ENCODE results near the gene DTNB.
A peak's percentile ranks its signal among the peaks of the same experiment; 100 is the strongest.

Gene DTNB

GRCh38 chr2:25337276-25337675, 336.1 kb downstream of the DTNB start:
- DNase-seq: peak; percentile 34

GRCh38 chr2:25336383-25336841, 337.0 kb downstream of the DTNB start:
- DNase-seq: no peak

DNA sequence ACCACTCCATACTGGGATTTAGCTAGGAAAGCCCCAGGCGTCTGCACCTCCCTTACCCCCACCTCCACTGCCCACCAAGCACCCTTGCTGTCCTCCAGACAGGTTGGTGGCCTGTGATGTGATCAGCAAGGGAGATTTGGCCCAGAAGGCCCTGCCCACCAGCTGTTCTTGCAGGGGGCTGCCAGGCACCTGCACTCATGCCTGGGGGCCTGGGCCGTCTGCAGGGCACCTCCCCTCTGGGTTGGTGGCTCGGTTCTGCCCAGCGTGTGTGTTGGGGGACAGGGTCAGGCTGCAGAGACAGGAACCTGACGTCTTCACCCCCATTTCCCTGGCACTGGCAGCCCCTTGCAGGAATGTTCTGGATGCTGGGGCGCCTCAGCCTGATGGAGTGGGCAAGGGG, 337.4 kb downstream of the DTNB start:
- no peak for DNase-seq

- no peak for DNase-seq
Measured at GRCh38 chr2:25335204-25335603, 338.2 kb downstream of the DTNB start.

DNA sequence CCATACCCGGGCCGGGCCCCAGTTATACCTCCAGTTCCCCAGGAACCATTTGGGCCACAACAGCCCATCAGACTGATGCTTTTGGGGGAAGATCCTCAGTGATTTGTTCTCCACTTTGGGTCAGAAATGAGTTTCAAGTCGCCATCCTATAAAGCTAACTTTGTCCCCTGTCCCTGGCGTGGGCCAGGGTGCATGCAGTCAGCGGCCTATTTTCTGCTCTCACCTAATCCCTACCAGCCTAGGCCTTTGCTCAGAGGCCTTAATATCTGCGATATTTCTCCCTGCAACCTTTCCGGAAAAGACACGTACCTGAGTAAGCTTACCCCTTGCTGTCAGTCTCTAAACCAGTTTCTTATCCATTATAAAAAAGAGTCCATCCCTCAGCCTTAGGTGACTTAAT, 338.9 kb downstream of the DTNB start:
- no peak for DNase-seq

GRCh38 chr2:25333981-25334380, 339.4 kb downstream of the DTNB start:
- DNase-seq: no peak

DNA sequence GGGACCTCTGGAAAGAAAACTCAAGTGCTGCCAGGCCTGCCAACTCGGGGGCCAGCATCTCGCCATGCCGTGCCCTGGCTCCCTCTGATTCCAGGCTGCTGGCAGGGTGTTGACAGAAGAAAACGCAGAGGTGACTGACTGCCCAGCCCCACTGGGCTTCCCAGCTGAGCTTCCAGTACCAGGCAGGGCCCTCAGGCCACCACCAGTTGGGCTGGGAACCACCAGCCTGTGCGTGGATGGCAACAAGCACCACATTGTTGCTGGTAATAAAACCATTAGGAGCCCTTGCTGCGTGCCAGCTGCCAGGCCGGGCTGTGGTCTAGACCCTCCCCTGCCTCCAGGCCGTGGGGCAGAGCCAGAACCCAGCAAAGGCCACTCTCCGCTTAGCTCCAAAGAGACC, 340.8 kb downstream of the DTNB start:
- no peak for DNase-seq

GRCh38 chr2:25331686-25332365, 341.6 kb downstream of the DTNB start:
- peak; percentile 75 for DNase-seq

DNA sequence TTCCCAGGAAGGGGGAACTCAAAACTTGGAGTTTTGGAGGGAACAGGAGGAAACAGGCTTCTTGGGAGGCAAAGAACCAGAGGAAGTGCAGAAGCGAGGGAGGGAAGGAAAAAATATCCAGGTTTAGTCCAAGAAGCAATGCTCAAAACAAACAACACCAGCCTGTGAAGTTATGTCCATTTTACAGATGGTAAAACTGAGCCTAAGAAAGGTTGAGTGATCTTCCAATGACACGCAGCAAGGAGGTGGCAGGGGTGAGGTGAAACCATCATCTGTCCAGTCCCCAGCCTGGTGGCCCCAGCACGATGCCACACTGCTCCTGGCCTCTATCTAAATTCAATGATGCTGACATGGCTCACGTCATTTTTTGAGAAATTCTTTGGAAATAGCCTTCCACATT, 342.4 kb downstream of the DTNB start:
- DNase-seq: no peak

GRCh38 chr2:25330273-25330672, 343.1 kb downstream of the DTNB start:
- DNase-seq: no peak

GRCh38 chr2:25328152-25329085, 345.0 kb downstream of the DTNB start:
- DNase-seq: no peak

Data from activated CD4-positive, alpha-beta T cell treated with anti-CD3 and anti-CD28 coated beads for 48 hours (primary cell).